GM12875 (cell line): ENCODE results near the gene TDG.

Experiments
- H3K4me3 ChIP-seq: one replicate; pipeline ENCODE4 v1.5.1; 2011; ENCODE audit warnings: low read depth, low read length, control low read depth
- TF ChIP-seq, protein P1 (sequence below): IDR thresholded peaks from 2 replicates; pipeline ENCODE4 v1.5.1; 2011; ENCODE audit warnings: low read depth, mild to moderate bottlenecking, control low read depth, inconsistent platforms, low read length, moderate library complexity, borderline replicate concordance; ENCODE audit not compliant: insufficient read depth

TDG gene

DNA sequence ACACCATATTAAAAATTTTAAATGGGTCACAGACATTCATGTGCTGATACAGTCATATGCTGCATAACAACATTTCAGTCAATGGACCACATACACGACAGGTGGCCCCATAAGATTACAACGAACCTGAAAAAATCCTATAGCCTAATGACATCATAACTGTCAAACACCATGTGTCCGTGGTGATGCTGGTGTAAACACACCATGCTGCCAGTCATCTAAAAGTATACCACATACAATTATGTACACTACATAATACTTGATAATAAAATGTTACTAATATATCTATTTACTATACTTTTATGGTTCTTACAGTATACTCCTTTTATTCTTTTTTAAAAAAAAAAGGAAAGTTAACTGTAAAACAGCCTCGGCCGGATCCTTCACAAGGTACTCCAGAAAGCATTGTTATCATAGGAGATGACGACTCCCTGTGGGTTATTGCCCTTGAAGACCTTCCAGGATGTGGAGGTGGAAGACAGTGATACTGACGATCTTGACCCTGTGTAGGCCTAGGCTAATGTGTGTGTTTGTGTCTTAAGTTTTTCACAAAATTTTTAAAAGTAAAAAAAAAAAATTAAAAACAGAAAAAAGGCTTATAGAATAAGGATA, 5.0 kb upstream of the TDG start:
- H3K4me3 ChIP-seq = no peak overlapping the region
- TF ChIP-seq, protein P1, sequence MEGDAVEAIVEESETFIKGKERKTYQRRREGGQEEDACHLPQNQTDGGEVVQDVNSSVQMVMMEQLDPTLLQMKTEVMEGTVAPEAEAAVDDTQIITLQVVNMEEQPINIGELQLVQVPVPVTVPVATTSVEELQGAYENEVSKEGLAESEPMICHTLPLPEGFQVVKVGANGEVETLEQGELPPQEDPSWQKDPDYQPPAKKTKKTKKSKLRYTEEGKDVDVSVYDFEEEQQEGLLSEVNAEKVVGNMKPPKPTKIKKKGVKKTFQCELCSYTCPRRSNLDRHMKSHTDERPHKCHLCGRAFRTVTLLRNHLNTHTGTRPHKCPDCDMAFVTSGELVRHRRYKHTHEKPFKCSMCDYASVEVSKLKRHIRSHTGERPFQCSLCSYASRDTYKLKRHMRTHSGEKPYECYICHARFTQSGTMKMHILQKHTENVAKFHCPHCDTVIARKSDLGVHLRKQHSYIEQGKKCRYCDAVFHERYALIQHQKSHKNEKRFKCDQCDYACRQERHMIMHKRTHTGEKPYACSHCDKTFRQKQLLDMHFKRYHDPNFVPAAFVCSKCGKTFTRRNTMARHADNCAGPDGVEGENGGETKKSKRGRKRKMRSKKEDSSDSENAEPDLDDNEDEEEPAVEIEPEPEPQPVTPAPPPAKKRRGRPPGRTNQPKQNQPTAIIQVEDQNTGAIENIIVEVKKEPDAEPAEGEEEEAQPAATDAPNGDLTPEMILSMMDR = no peak

DNA sequence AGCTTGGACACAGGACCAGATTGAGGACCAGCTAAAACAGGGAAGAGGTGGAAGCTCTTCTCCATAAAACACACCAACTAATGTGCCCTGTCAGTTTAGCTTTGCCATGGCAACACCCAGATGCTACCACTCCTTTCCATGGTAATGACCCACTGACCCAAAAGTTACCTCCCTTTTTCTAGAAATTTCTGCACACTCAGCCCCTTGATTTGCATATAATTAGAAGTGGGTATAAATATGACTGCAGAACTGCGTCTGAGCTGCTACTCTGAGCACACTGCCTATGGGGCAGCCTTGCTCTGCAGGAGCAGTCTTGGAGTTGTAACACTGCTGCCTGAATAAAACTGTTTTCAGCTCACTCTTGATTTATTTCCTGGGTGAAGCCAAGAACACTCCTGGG, 3.2 kb upstream of the TDG start:
- TF ChIP-seq, protein P1 = no peak
- H3K4me3 ChIP-seq = no peak overlapping the region

DNA sequence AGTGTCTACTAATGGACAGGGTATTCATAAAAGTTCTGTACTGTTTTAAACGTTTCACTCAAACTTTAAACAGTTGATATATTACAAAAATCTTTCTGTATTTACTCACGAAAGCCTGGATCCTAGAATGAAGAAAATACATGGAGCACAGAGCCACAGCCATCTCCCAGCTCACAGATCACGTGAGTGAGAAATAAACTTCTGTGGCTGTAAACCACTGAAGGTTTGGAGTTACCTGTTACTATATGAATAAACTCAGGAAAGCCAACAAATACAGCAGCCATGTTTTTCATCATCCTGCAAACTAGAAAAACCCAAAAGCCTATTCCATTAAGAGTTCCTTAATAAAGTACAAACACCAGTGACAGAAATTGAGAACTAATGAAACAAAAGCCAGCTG, 867 bp upstream of the TDG start:
- peak overlapping the region; percentile 87 for H3K4me3 ChIP-seq

DNA sequence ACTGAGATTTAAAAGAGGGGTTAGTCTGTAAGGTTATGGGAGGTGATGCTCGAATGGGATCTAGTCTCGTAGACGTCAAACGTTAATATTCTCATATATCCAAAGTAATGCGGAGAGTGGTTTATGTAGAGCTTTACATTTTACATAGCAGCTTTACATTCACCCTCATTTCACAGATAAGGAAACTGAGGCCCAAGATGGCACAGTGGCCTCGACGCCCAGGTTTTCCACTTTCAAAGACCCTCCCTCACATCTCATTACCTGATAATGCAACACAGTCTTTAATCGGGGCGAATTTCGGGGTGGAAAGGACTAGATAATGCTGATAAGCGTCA, 450 bp upstream of the TDG start:
- TF ChIP-seq, protein P1 = no peak
- peak overlapping the region; percentile 87 for H3K4me3 ChIP-seq

More for the DNA sequence above, 867 bp upstream of the TDG start:
- TF ChIP-seq, protein P1 = no peak

DNA sequence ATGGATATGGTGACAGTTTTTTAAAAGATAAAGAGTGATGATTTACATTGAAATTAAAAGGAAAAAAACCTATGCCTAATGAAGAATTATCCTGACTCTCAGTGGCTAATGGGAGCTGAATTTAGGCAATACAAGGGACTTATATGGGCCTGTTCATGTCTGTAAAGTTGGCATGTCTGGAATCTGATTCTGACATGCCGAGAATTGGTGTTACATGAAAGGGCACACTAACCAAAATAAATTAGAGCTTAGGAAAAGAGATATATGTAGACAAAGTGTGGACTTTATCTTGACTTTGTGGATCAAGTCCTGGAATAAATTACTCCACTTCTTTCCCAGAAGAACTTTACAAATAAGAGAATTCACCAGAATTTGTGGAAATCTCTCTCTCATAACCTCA, 1.1 kb downstream of the TDG start:
- peak overlapping the region; percentile 87 for H3K4me3 ChIP-seq
- TF ChIP-seq, protein P1 = no peak

DNA sequence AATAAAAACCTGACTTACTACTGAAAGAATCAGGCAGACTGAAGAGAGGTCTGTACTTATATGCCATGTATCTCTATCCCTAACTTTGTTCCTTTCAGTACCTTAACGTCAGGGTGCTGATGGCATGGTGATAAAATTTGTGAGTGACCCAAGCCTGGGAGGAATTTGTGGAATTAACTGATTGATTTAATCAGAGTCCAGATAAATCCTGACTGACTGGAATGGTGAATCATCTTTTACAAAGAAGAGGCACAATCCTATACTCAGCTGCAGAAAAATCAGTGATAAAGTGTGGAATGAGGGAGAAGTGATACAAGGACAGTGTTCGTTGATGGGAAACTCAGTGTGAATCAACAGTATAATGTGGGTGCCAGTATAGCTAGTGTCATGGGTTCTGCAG, 3.7 kb downstream of the TDG start:
- TF ChIP-seq, protein P1 = no peak
- H3K4me3 ChIP-seq = no peak overlapping the region

DNA sequence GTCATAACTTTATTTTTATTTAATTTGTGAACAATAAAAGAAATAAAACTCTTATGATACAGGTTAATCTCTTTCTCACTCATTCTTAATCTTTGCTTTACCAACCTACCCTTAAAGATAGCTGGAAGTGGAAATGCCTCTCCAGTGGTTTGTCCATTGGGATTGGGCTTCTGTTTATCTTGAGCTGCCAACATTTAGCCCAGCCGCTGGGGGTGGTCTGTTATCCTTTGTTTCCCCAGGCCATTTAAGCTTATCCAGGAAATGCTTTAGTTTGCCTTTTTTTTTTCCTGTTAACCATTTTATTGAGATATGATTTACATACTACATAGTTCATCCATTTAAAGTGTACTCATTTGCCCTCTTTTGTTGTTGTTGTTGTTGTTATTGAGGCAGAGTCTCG, 8.2 kb downstream of the TDG start:
- TF ChIP-seq, protein P1 = no peak
- no peak overlapping the region for H3K4me3 ChIP-seq
